Calu3 (cell line): Measurements from ENCODE around the gene AKAP13. TPM values are rescaled to one million over a fixed set of nuclear protein-coding genes. Genes with fewer than 3 reads are reported as not detected.
"Not testable (repeated sequence)": the region's sequence is repeated elsewhere in the genome, so short reads cannot be mapped to it uniquely, and the experiment has no call there.

ENCODE experiments used
- BruUV-seq: library from RNA; stranded (reverse); fragments of 400-500 nt; replicated peaks from 2 replicates; lab custom pipeline; 2021; lab: Mats Ljungman, UMichigan
- CTCF ChIA-PET: fragments of 300-600 bp; sonication (Branson Sonifier 250); formaldehyde crosslinking; loops from one replicate; lab custom pipeline; 2022; ENCODE audit warnings: antibody characterized with exemption; lab: Charles Lee
- DNase-seq: peaks from one replicate; pipeline ENCODE4 v3.0.0; 2022
- H3K27ac Mint-ChIP-seq: one replicate; pipeline ENCODE4 v1.8.0; 2022; ENCODE audit warnings: mixed read lengths; ENCODE audit not compliant: unreplicated experiment
- H3K27me3 Mint-ChIP-seq: one replicate; pipeline ENCODE4 v1.8.0; 2022; ENCODE audit warnings: mixed read lengths; ENCODE audit not compliant: unreplicated experiment
- H3K36me3 Mint-ChIP-seq: one replicate; pipeline ENCODE4 v1.8.0; 2022; ENCODE audit warnings: mild to moderate bottlenecking, moderate library complexity, mixed read lengths; ENCODE audit not compliant: insufficient read depth, unreplicated experiment
- H3K4me1 Mint-ChIP-seq: one replicate; pipeline ENCODE4 v1.8.0; 2022; ENCODE audit warnings: mild to moderate bottlenecking, low read depth, mixed read lengths; ENCODE audit not compliant: unreplicated experiment
- H3K4me3 Mint-ChIP-seq: one replicate; pipeline ENCODE4 v1.8.0; 2022; ENCODE audit warnings: mild to moderate bottlenecking, low read depth, moderate library complexity, mixed read lengths; ENCODE audit not compliant: unreplicated experiment
- H3K9me3 Mint-ChIP-seq: one replicate; pipeline ENCODE4 v1.8.0; 2022; ENCODE audit warnings: low read depth, mixed read lengths; ENCODE audit not compliant: unreplicated experiment
- CTCF ChIP-seq: fragments of 200-600 bp; IDR thresholded peaks from one replicate; pipeline ENCODE4 v1.8.0; 2022; ENCODE audit warnings: antibody characterized with exemption; ENCODE audit not compliant: unreplicated experiment
- intact Hi-C: fragments of 100-400 bp; cut with micrococcal nuclease; formaldehyde crosslinking; loops from one replicate; pipeline ENCODE4 v1.10.0; 2022; ENCODE audit not compliant: unreplicated experiment
- total RNA-seq: library from RNA; stranded (reverse); gene quantifications from 2 replicates; pipeline ENCODE4 v1.2.3, GENCODE V29; 2022

AKAP13 gene
- total RNA-seq, 1 experiment from 2014 or later: 145 TPM

- H3K4me1 Mint-ChIP-seq: peaks cover 12% of the 10 kb centered on the region
- DNase-seq: no peak
- no peaks in the 10 kb centered on the region for H3K9me3 Mint-ChIP-seq
- no peak overlapping the region for H3K4me3 Mint-ChIP-seq
- peaks cover under 1% of the 10 kb centered on the region for H3K36me3 Mint-ChIP-seq
- intact Hi-C loops: loop anchor here (10.0 kb wide), 1 partner anchor 247 kb away; no protein-coding TSS in a partner anchor
- BruUV-seq: no TSS peak
- H3K27ac Mint-ChIP-seq: no peak overlapping the region
- CTCF ChIA-PET: no interaction called here
- no peaks in the 10 kb centered on the region for H3K27me3 Mint-ChIP-seq
- TF ChIP-seq CTCF: no peak
Observed at GRCh38 chr15:85337425-85338074, 42.9 kb upstream of the AKAP13 start.

- no peak overlapping the region for H3K4me3 Mint-ChIP-seq
- no peak for TF ChIP-seq CTCF
- peaks cover 10% of the 10 kb centered on the region for H3K4me1 Mint-ChIP-seq
- H3K36me3 Mint-ChIP-seq: peaks cover 24% of the 10 kb centered on the region
- CTCF ChIA-PET: interaction anchor here (0.6 to 1.0 kb wide), 3 partner anchors 9 to 495 kb away, joined by 3 to 5 read pairs (median 4); no protein-coding TSS in a partner anchor
- no peaks in the 10 kb centered on the region for H3K9me3 Mint-ChIP-seq
- no peaks in the 10 kb centered on the region for H3K27me3 Mint-ChIP-seq
- H3K27ac Mint-ChIP-seq: no peak overlapping the region
- no TSS peak for BruUV-seq
- DNase-seq: no peak
- intact Hi-C loops: no loop called here
Observed at GRCh38 chr15:85340321-85340665, 40.1 kb upstream of the AKAP13 start.

GRCh38 chr15:85340852-85341251, 39.6 kb upstream of the AKAP13 start:
- Mint-ChIP-seq H3K27ac (no peak overlapping the region), H3K4me1 (peaks cover 16% of the 10 kb centered on the region), H3K36me3 (peaks cover 24% of the 10 kb centered on the region), H3K27me3 (no peaks in the 10 kb centered on the region), H3K9me3 (no peaks in the 10 kb centered on the region), H3K4me3 (no peak overlapping the region)
- CTCF ChIA-PET: interaction anchor here (1.0 kb wide), 1 partner anchor 42 kb away, joined by 5 read pairs; no protein-coding TSS in a partner anchor
- no TSS peak for BruUV-seq
- DNase-seq: no peak
- intact Hi-C loops: no loop called here
- no peak for TF ChIP-seq CTCF

- intact Hi-C loops: loop anchor here (2.0 kb wide), 1 partner anchor 39 kb away; the partner anchor contains the start of gene AKAP13
- H3K27me3 Mint-ChIP-seq, CTCF ChIA-PET, BruUV-seq, H3K9me3 Mint-ChIP-seq, H3K4me3 Mint-ChIP-seq, DNase-seq: not testable (repeated sequence)
- Mint-ChIP-seq H3K36me3 (peaks cover 24% of the 10 kb centered on the region), H3K4me1 (peaks cover 27% of the 10 kb centered on the region), H3K27ac (peak overlapping the region; percentile 96)
Observed at GRCh38 chr15:85342163-85342562, 38.2 kb upstream of the AKAP13 start.

GRCh38 chr15:85343443-85343842, 37.0 kb upstream of the AKAP13 start:
- CTCF ChIA-PET: interaction anchor here (0.7 to 0.8 kb wide), 6 partner anchors 13 to 370 kb away, joined by 3 to 10 read pairs (median 4); no protein-coding TSS in a partner anchor
- DNase-seq: peak; percentile 40

GRCh38 chr15:85344241-85344640, 36.2 kb upstream of the AKAP13 start:
- H3K36me3 Mint-ChIP-seq: peaks cover 24% of the 10 kb centered on the region
- intact Hi-C loops, DNase-seq, H3K27me3 Mint-ChIP-seq, H3K9me3 Mint-ChIP-seq: not testable (repeated sequence)
- BruUV-seq: TSS peak; percentile 61
- peak overlapping the region; percentile 96 for H3K27ac Mint-ChIP-seq
- CTCF ChIA-PET: interaction anchor here (0.6 to 0.9 kb wide), 3 partner anchors 70 to 667 kb away, joined by 3 to 4 read pairs (median 3); no protein-coding TSS in a partner anchor
- H3K4me3 Mint-ChIP-seq: peak overlapping the region; percentile 52
- peaks cover 37% of the 10 kb centered on the region for H3K4me1 Mint-ChIP-seq

More at GRCh38 chr15:85343443-85343842, 37.0 kb upstream of the AKAP13 start:
- H3K4me1 Mint-ChIP-seq: peaks cover 29% of the 10 kb centered on the region
- H3K27ac Mint-ChIP-seq: peak overlapping the region; percentile 96
- peaks cover 24% of the 10 kb centered on the region for H3K36me3 Mint-ChIP-seq
- intact Hi-C loops: loop anchor here (2.0 kb wide), 1 partner anchor 37 kb away; the partner anchor contains the start of gene AKAP13
- H3K9me3 Mint-ChIP-seq, BruUV-seq, H3K27me3 Mint-ChIP-seq: not testable (repeated sequence)
- peak overlapping the region; percentile 68 for H3K4me3 Mint-ChIP-seq

GRCh38 chr15:85344653-85345114, 35.7 kb upstream of the AKAP13 start:
- Mint-ChIP-seq H3K36me3 (peaks cover 24% of the 10 kb centered on the region), H3K4me3 (peak overlapping the region; percentile 52), H3K27ac (peak overlapping the region; percentile 79), H3K4me1 (peaks cover 39% of the 10 kb centered on the region)
- intact Hi-C loops: loop anchor here (1.0 kb wide), 1 partner anchor 13 kb away; no protein-coding TSS in a partner anchor
- not testable (repeated sequence) for BruUV-seq, H3K27me3 Mint-ChIP-seq, H3K9me3 Mint-ChIP-seq
- CTCF ChIA-PET: interaction anchor here (0.6 to 0.9 kb wide), 3 partner anchors 70 to 667 kb away, joined by 3 to 4 read pairs (median 3); no protein-coding TSS in a partner anchor
- DNase-seq: peak; percentile 64
